Sigmoid colon (tissue), 3 donors: ENCODE measurements around the gene ENDOG.

Experiments used
- CTCF ChIP-seq, 4 experiments: fragments of 450-650 bp in 3 of 4; fragments of 200-600 bp in 1 of 4; IDR thresholded peaks; one replicate each; pipeline ENCODE4 v1.5.1; 2016 to 2019; ENCODE audit warnings: antibody characterized with exemption in 4 of 4, mild to moderate bottlenecking in 3 of 4, moderate library complexity in 2 of 4
- POLR2A ChIP-seq, 2 donors: fragments of 450-650 bp; IDR thresholded peaks; one replicate each; pipeline ENCODE4 v1.6.1; 2016; ENCODE audit warnings: antibody characterized with exemption in 2 of 2, mild to moderate bottlenecking in 2 of 2, moderate library complexity in 2 of 2

- TF ChIP-seq POLR2A (IDR thresholded peaks at IDR 0.05) (no peak), CTCF (IDR thresholded peaks at IDR 0.05) (no peak)
Observed at GRCh38 chr9:128861501-128861900, 43.2 kb downstream of the ENDOG start.
